Activated gamma-delta T cell (primary cell): ENCODE measurements around the gene C11orf86.
"Not testable (repeated sequence)": the region's sequence is repeated elsewhere in the genome, so short reads cannot be mapped to it uniquely, and the experiment has no call there.

Experiments
- DNase-seq: peaks from one replicate; lab custom pipeline; 2025; lab: John Stamatoyannopoulos, UW
- total RNA-seq, 2 donors: gene quantifications; one replicate each; lab custom pipeline; 2026; lab: John Stamatoyannopoulos, UW

C11orf86 gene
- total RNA-seq = 0.09 to 0.15 reads per million in 2 donors

GRCh38 chr11:66974724-66975404 is at the start of gene C11orf86:
Gene C11orf86, plus strand, starts transcription at chr11:66975304. Its CDS starts 59 bp downstream, at chr11:66975363.
- DNase-seq = no peak

DNA sequence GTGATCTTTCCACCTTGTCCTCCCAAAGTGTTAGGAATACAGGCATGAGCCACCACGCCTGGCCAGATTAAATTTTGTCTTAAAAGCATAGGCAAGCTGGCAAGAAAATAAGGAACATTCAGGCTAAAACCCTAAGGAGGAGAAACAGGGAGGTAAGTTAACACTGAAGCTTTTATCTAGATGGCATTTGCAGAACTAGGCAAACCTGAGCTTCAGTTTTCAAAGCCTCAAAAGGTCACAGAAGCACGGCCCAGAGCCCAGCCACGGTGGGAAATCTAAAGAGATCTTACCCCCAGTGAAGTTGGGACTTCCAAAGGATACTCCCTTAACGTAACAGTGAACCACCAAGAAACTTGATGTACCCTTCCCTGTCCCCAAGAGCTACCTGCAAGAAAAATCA is 45.4 kb upstream of the C11orf86 start:
- no peak for DNase-seq

GRCh38 chr11:66932543-66932942 is 42.6 kb upstream of the C11orf86 start:
- no peak for DNase-seq

DNA sequence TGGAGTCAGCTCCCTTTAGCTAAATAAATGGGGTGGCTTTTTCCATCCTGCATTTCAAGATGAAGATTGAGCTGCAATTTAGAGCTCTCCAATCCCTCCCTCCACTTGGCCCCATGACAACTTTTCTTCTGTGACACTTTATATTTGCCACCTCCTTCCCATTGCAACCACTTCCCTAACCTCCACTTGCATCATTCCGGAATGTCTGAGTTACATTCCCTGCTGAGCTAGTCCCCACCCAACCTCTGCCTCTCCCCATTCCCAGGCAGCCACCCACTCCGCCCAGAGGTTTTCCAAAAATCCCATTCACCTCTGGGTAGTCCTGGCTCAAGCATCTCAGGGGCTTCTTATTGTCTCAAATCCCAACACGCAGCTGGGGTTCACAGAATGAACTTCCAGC is 41.6 kb upstream of the C11orf86 start:
- DNase-seq = no peak

DNA sequence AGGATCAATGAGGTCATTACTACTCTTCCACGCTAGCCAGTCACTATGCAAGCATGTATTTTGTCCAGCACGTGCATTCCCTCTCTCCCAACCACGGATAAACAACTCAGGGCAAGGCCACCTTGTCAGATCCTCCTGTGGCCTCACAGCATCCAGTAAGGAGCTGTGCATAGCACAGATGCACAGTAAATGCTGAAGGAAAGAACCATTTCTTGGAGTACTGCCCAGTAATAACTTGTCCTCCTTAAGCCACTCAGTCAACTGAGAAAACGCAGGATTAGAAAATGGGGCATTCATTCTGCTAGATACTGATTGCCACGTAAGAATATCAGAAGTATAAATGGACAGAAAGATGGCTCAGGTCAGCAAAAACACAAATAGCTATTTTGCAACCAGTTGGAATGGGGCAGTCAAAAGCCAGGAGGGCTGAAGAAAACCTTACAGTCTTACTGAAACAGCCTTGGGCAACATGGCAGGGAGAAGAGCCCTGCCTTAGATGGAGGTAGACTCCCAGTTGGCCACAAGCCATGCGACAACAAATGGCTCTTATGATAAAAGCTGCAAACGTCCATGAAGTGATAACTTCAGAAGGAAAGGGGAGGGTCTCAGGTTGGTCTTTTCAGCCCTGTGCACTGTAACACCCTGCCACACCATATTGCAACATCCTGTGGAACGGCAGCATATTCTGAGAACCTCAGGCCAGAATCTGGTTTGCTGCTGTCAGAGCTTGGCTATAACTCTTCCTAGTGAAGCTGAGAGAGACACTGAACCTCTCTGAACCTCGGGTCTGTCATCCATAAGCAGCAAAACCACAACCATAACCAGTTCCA is 39.9 kb upstream of the C11orf86 start:
- DNase-seq = no peak

DNA sequence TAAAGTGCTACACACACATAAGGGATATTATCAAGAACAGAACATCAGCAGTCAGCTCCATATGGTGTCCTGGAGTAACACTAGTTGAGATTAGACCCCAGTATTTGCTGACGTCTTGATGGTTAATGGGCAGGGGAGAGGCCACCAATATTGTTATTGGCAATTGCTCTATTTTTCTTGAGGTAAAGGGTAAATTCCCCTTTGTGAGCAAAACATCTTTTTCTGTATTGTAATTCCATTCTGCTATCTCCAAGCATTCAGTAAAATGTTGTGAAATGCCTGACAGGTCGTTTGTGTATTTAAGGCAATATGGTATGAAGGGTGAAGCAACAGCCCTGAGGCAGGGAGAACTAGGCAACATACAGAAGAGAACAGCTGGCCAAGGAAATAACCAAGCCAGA is 38.8 kb upstream of the C11orf86 start:
- no peak for DNase-seq

GRCh38 chr11:66937193-66937733 is 37.8 kb upstream of the C11orf86 start:
- no peak for DNase-seq

GRCh38 chr11:66938582-66939135 is 36.4 kb upstream of the C11orf86 start:
- no peak for DNase-seq

- DNase-seq = no peak
Measured at GRCh38 chr11:66950112-66950535, 25.0 kb upstream of the C11orf86 start.

DNA sequence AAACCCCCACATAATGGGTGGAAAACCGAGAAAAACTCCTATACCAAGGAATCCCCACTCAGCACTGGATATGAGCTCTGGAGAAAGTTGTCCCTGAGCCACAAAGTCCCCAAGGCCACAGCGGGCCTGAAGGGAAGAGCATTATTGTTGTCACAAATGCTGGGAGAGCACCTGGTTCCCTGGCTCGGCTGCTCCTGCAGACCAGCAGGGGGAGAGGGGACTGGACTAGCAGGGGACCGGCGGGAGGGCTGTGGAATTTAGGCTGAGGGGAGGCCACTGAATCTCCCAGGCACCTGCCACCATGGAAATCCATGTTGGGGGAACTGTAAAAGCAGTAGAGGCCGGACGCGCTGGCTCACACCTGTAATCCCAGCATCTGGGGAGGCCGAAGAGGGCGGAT is 24.0 kb upstream of the C11orf86 start:
- no peak for DNase-seq

DNA sequence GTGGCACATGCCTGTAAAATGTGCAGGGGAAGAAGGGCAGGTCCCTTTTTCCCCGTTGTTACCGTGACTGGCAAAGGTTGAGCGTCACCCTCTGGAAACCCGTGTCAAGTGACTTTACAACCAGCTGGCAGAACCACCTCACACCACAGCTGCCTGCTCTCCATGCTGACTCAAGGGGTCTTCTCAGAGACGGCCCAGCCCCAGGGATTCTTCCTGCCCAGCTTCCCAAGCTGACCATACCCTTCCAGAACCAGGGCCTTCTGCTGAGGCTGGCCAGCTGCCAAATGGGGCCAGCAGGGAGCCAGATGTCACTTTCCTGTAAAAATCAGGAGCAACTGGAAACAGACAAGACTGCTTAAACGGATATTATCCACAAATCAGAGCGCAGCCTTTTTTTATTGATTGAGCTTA is 23.2 kb upstream of the C11orf86 start:
- no peak for DNase-seq

DNA sequence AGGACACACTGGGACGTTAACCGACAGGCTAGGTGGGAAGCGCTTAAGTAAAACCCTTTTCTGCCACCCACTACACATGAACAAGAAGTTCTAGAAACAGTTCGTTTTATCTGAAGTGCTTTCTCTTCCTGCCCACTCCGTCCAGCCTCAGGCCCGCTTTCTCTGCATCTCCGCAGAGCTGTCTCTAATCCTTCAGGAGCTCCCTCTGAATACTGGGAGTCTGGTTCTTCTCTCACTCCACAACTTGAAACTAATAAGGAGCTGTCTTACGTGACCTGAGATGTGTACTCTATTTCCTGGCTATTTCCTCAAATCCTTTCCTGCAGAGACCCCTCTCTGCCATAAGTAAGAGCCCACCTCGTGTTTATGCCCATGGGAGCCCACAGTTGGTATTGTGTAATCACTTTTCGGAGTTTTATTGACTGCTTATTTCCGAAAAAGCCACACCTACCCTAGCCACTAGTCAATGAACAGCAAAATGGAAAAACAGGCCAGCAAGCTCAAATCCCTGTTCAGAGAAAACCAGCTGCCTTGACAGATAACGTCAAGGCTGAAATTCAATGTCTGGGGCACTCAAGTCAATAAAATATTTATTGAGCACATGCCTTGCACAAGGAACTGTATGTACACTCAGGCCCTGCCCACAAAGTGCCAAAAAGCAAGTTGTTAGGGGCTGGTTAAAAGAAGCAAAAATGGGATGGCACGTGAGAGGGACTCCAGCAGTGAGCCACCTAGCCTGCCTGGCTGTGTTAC is 21.8 kb upstream of the C11orf86 start:
- DNase-seq = no peak

- no peak for DNase-seq
Measured at GRCh38 chr11:66956689-66957290, 18.3 kb upstream of the C11orf86 start.

DNA sequence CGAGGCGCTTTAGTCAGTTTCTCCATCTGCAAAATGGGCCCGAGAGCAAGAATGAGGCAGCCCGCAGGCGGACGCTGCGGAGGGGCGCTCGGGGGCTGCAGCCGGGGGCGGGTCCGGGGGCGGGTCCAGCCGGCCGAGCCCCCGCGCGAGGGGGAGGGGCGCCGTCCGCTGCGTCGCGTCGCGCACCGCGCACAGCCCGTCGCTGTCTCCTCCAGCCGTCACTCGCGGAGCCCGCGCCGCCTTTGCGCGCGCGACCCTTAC is 17.2 kb upstream of the C11orf86 start:
- no peak for DNase-seq

- DNase-seq = peak; percentile 94
Measured at GRCh38 chr11:66958232-66958955, 16.7 kb upstream of the C11orf86 start, which contains the start of gene PC. Gene PC, minus strand, starts transcription at chr11:66958383. Its CDS starts 86,224 bp downstream, at chr11:66872159.

- DNase-seq = no peak
Measured at GRCh38 chr11:66958956-66959274, 16.2 kb upstream of the C11orf86 start.

- not testable (repeated sequence) for DNase-seq
Measured at GRCh38 chr11:66961691-66962213, 13.4 kb upstream of the C11orf86 start.

DNA sequence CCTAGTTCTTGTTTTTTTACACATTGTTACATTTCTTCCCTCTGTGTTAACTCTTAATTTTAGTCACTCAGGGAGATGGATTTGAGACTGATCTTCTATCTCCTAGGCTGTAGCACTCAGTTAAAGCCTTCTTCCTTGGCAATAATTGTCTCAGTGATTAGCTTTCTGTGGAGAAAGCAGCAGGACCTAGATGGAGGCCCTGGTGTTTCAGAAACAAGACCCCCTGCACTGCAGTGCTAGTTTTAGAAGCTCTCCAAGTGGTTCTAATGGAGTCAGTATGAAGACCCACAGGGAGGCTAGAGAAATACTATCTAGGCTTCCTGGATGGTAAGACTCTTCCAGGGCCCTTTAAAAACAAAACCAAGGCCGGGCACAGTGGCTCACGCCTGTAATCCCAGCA is 12.9 kb upstream of the C11orf86 start:
- no peak for DNase-seq

DNA sequence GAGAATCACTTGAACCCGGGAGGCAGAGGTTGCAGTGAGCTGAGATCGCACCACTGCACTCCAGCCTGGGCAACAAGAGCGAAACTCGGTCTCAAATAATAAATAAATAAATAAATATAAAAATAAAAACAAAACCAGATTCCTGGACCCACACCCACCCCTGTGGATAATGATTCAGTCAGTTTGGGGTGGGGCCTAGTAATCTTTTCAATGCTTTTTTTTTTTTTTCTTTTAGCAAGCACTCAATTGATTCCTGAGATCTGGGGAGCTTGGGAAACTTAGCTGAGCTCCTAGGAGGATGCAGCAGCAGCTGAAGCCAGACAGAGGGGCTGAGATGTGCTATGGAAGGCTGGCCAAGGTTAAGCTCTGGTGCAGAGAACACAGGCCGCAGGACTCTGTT is 12.3 kb upstream of the C11orf86 start:
- no peak for DNase-seq

- DNase-seq = no peak
Measured at GRCh38 chr11:66964495-66964894, 10.6 kb upstream of the C11orf86 start.

- DNase-seq = no peak
Measured at GRCh38 chr11:66966351-66966750, 8.8 kb upstream of the C11orf86 start.
